ENCODE measurements around the gene PRRC2C.
"Not testable (repeated sequence)": the region's sequence is repeated elsewhere in the genome, so short reads cannot be mapped to it uniquely, and the experiment has no call there.

The PRRC2C gene

GRCh38 chr1:171485375-171486047, at the start of gene PRRC2C:
Gene PRRC2C (plus strand): TSS chr1:171485530. CDS start chr1:171512089, 26,559 bp downstream.
- peak; percentile 97 for DNase-seq

DNA sequence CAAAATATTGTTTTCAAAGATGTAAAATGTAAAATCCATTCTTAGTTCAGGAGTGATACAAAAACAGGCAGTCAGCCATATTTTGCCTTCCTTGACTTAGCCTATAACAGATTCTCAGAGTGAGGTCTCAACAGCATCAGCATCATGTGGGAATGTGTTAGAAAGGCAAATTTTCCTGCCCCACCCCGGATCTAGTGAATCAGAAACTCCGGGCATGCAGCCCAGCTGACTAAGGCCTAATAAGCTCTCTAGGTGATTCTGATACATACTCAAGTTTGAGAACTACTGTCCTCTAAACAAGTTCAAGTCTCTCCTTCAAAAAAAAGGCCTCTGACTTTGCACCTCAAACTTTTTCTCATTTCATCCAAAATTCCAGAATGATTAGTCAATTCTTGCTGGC, 46.9 kb upstream of the PRRC2C start:
- DNase-seq = no peak

DNA sequence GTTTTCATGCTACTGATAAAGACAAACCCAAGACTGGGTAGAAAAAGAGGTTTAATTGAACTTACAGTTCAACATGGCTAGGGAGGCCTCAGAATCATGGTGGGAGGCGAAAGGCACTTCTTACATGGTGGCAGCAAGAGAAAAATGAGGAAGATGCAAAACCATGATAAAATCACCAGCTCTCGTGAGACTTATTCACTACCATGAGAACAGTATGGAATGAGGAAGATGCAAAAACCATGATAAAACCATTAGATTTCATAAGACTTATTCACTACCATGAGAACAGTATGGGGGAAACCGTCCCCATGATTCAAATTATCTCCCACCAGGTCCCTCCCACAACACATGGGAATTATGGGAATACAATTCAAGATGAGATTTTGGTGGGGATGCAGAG, 45.1 kb upstream of the PRRC2C start:
- not testable (repeated sequence) for DNase-seq

- DNase-seq = not testable (repeated sequence)
Measured at GRCh38 chr1:171441278-171441895, 43.9 kb upstream of the PRRC2C start.

- no peak for DNase-seq
Measured at GRCh38 chr1:171446386-171446785, 38.9 kb upstream of the PRRC2C start.

DNA sequence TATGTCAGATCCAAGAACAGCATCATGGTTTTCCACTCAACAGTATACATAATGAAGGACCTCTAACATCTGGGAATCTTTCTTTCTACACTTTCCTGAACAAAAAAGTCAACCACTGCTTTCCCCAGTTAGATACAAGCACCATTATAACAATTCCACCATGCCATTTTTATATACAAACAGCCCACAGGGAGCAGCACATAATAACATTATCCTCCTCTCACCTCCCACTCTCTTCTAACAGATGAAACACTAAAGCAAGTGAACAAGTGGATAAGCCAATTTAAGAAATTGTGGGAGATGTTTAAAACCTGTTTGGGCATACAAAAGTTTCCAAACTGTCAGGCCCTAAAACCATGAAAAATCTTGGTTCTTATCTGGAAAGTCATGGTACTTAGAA, 29.4 kb upstream of the PRRC2C start:
- no peak for DNase-seq

DNA sequence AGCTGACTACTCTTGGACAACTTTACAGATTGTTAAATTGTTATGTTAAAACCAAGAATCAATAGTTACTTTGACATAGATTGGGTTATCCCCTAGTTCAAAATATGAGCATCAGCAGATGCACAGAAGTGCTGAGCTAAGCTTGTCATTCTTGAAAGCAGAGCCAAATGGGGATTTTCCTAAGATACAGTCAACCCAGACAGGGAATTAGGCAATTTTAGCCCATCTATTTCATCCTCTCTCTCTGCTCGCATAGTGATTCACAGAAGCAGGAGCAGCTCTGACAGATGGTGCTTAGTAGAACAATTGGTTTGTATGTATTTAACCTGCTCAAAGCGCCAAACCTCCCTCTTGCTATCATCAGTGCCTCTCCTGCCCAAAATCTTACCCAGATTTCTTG, 27.9 kb upstream of the PRRC2C start:
- no peak for DNase-seq

DNA sequence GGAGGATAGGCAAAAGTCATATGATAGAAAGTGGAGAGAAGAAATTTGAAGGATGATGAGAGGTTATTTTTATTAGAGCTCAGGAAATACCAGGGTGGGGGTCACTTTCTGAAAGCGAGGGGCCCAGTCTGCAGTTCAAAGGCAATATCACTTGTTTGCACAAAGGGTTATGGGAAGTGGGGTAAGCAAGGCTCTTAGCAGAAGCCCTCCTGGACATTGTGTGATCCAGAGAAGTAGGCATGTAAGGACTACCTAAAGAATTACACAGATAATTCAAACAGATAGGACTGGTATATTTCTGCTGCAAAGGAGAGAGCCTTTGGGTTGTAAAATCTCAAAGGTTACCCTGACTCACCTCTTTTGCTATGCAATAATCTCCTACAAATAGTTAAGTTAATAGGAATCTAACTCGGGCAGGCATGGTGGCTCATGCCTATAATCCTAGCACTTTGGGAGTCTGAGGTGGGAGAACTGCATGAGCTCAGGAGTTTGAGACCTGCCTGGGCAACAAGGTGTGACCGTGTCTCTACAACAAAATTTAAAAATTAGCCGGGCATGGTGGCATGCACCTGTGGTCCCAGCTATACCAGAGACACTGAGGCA, 25.2 kb upstream of the PRRC2C start:
- no peak for DNase-seq

DNA sequence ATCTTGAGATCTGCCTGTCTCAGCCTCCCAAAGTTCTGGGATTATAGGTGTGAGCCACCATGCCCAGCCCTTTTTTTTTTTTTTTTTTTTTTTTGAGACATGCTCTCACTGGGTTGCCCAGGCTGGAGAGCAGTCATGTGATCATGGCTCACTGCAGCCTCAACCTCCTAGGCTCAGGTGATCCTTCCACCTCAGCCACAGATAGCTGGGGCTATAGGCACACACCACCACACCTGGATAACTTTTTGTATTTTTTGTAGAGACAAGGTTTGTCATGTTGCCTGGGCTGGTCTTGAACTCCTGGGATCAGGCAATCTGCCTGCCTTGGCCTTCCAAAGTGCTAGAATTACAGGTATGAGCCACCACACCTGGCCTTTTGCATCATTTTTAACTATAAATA, 17.7 kb upstream of the PRRC2C start:
- no peak for DNase-seq

GRCh38 chr1:171468120-171468750, 17.1 kb upstream of the PRRC2C start:
- no peak for DNase-seq

DNA sequence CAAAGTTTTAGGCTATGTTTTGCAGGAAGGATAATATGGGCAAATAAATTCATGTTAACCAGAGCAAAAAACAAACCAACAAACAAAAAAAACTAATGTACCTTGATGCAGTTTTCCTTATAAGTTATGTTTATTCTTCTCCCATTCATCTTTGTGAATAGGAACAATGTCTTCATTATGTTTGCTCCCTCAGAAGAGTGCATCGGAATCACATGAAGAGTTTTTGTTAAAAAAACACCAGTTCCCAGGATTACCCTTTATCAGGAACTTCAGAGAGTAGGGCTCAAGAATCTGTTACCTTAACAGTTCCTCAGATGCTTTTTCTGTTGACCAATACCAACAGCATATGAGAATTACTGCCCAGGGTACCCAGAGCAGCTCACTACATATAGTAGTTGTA, 14.6 kb upstream of the PRRC2C start:
- DNase-seq = no peak

GRCh38 chr1:171472183-171472647, 13.1 kb upstream of the PRRC2C start:
- no peak for DNase-seq

DNA sequence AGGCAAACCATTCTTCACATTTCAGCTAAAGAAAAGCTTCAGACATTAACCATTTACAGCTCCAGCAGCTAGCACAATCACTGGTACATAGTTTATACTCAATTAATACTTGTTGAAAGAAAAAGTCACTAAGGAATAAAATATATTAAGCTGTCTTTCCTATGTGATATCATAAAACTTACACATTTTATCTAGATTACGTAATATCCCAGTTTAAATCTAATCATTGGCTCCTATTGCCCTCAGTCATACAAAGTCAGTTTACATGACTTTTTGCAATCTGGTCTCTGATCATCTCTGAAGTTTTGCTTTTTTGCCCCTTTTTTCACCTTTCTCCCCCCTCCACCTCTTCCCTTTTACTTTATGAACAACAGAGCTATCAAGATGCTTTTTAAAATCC, 8.5 kb upstream of the PRRC2C start:
- no peak for DNase-seq

- DNase-seq = no peak
Measured at GRCh38 chr1:171477804-171478203, 7.5 kb upstream of the PRRC2C start.

DNA sequence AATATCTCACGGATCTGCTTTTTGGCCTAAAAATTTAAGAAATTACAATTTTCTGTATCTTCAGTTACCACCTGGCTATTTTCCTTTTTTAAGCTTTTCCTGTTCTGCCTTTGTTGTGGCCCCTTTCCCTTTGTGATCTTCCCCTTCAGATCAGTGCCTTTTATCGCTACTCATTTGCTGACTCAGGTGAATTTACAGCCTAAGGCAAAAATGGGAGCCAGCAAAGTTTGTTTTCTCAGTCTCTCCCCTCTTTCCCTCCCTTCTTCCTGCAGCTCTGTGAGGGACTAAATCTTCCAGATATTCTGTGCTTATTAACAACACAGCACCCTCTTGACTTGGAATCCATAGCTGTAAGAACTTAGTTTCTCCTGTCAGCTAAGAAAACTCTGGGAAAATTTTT, 5.3 kb upstream of the PRRC2C start:
- no peak for DNase-seq

DNA sequence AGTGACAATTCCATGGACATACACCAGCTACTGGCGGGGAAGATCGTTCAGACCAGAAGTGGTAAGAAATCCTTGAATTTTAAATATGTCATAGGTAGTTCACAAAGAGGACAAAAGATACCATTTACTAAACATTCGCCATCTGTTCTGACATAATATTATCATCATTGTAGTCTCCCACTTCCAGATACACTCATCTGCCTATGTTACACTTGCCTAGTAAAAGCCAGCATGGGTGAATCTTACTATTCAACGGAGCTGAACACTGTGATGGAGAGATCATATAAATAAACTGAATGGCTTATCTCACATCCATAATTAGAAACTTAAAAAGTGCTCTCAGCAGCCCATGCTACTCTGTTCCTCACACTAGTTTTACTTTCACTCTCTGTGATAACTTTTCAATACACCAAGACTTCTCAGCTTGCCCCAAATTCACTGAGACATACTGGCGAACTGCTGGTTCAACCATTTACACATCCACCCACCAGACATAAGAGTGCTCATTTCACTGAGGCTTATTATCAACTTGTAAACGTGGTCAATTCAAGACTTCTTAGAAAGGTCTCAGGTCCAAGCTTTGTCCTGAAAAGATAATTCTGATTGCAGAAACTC, 463 bp upstream of the PRRC2C start:
- DNase-seq = peak; percentile 0

DNA sequence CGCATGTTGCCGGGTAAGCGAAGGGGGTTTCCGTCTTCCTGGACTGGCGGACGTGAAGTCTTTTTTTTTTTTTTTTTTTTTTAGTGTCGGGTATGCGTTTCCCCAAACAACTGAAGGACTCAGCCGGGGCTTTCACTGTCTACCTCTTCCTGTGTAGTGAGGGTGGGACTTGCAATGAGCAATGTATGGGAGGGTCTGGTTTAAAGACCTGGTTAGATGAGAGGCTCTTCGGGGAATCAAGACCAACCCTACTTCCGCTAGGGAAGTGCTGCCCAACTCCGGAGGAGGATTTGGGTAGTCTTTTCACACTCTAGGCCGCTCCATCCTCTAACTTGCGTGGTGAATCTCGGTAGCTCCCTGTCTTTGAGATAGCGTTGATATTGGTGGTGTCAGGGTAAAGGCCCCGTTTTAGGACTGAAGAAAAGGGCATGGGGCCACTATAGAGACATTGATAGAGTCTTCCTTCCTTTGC, 754 bp downstream of the PRRC2C start:
- DNase-seq = peak; percentile 21

DNA sequence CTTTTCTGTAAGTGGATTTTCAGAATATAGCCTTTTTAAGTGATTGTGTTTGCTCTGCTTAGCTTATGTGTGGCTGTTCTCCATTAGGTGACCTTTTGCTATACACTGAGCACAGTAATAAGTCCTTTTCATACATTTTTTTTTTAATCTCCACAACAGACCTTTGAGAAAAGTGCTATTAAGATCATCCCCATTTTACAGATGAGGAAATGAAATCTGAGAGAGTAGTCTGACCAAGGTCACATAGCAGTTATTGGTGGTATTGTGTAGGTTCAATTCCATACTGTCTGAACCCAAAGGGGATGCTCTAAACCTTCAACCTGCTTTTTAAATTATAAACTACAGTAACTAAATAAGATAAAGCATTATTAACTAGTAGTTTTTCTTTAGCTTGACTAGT, 1.7 kb downstream of the PRRC2C start:
- DNase-seq = no peak

DNA sequence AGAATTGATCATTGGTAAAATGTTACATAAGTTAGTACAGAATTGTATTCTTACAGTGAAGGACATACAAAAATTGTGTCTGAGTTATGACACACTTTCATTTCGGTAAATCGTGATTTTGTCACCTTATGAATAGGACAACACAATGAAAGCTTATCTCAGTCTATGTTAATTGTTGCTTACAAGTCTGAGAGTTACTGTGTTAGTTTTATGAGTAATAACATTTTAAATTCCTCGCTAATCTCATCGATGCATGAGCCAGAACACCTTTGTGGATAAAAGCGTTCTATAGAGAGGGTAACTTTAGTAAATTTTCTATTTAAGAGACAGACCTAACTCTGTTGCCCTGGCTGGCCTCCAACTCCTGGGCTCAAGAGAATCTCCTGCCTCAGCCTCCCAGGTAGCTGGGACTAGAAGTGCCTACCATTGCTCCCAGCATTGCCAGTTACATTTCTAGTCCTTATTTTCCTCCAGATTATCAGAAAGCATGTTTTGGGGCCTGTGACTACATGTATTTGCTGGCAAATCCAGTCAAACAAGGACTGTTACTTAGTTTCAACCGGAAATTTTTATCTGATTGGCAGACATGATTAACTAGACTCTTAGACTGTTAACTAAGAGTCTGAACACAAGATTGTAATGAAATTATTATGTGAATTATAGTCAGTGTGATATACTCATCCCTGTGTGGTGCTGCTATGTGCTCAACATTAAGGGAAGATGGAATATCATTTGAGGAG, 3.0 kb downstream of the PRRC2C start:
- no peak for DNase-seq

DNA sequence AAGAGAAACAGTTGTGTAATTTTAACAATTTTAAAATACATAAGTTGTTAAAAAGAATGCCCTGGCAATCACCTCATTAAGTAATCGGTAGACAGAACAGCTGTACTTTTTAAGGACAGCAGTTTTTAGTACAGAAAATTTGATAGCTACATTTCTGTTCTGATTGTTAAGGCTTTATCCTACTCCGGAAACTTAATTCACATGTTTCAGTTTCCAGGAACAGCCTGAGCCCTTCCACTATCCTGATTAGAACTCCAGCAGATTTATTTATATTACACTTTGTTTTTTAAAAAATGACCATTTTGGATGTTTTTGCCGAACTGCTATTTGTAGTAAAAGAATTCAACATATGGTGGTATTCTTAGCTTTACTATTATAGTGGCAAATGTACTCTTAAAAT, 8.7 kb downstream of the PRRC2C start:
- DNase-seq = no peak

DNA sequence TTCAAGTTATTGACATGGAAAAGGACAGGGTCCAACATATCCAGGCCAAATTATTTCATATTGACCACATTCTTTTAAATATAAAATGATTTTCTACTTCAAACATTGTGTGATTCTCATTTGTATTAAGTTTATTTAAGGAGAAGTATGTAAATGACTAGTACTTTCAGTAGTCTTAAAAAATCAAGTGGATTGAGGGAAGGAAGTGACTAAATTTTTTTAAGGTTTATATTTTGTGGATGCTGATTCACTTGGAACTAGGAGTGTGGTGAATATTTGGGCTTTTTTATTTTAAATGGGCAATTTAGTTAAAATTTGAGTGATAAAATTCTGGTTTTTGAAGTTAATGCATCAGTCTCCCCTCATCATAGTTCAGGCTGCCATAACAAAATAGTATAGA, 10.1 kb downstream of the PRRC2C start:
- no peak for DNase-seq

- no peak for DNase-seq
Measured at GRCh38 chr1:171500304-171500703, 15.0 kb downstream of the PRRC2C start.

GRCh38 chr1:171500803-171501202, 15.5 kb downstream of the PRRC2C start:
- DNase-seq = no peak
